Keratinocyte (primary cell): ENCODE data around the gene FAM13A.

Experiments
- EZH2 ChIP-seq: IDR thresholded peaks from one replicate; pipeline ENCODE4 v1.6.1; 2012; ENCODE audit warnings: inconsistent platforms, mild to moderate bottlenecking, low read length, moderate library complexity
- TF ChIP-seq, protein P1 (sequence below), 3 experiments: IDR thresholded peaks in 1 of 3; conservative IDR thresholded peaks in 1 of 3; optimal IDR thresholded peaks in 1 of 3; 2 replicates in 2 of 3; 3 replicates in 1 of 3; pipeline versions ENCODE3 to v1.5.1; 2011; ENCODE audit warnings: low read length in 3 of 3, mild to moderate bottlenecking in 3 of 3, moderate library complexity in 2 of 3, control low read depth in 1 of 3, inconsistent platforms in 1 of 3; ENCODE audit not compliant: insufficient read depth in 2 of 3; ENCODE audit errors: extremely low read depth in 1 of 3

DNA sequence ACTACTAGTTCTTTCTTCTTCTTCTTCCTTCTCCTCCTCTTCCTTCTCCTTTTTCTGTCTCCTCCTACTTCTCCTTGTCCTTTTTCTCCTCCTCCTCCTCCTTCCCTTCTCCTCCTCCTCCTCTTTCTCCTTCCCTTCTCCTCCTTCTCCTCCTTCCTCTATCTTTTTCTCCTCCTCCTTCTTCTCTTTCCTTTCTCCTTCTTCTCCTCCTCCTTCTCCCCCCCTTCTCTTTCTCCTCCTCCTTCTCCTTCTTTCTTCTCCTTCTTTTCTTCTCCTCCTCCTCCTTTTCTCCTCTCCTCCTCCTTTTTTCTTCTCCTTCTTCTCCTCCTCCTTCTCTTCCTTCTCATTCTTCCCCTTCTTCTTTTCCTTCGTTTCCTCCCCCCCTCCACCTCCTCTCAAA is 337.6 kb downstream of the FAM13A start:
- TF ChIP-seq, protein P1, sequence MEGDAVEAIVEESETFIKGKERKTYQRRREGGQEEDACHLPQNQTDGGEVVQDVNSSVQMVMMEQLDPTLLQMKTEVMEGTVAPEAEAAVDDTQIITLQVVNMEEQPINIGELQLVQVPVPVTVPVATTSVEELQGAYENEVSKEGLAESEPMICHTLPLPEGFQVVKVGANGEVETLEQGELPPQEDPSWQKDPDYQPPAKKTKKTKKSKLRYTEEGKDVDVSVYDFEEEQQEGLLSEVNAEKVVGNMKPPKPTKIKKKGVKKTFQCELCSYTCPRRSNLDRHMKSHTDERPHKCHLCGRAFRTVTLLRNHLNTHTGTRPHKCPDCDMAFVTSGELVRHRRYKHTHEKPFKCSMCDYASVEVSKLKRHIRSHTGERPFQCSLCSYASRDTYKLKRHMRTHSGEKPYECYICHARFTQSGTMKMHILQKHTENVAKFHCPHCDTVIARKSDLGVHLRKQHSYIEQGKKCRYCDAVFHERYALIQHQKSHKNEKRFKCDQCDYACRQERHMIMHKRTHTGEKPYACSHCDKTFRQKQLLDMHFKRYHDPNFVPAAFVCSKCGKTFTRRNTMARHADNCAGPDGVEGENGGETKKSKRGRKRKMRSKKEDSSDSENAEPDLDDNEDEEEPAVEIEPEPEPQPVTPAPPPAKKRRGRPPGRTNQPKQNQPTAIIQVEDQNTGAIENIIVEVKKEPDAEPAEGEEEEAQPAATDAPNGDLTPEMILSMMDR (optimal IDR thresholded peaks at IDR 0.05 in 1 of 3, IDR thresholded peaks at IDR 0.05 in 1 of 3, conservative IDR thresholded peaks at IDR 0.05 in 1 of 3; ENCODE audit: extremely low read depth in 1 of 3, insufficient read depth in 2 of 3, low read length in 3 of 3): no peak
- no peak for TF ChIP-seq EZH2
